SKM-1 (cell line): Measurements from ENCODE around the gene ATP10B.
"Not testable (repeated sequence)": the region's sequence is repeated elsewhere in the genome, so short reads cannot be mapped to it uniquely, and the experiment has no call there.

ENCODE experiments used
- DNase-seq: peaks from one replicate; lab custom pipeline; 2025; ENCODE audit not compliant: unreplicated experiment; lab: John Stamatoyannopoulos, UW

ATP10B gene

GRCh38 chr5:160769301-160769700 lies 82.7 kb downstream of the ATP10B start:
- no peak for DNase-seq

- no peak for DNase-seq
Observed at GRCh38 chr5:160767062-160767461, 84.9 kb downstream of the ATP10B start.

DNA sequence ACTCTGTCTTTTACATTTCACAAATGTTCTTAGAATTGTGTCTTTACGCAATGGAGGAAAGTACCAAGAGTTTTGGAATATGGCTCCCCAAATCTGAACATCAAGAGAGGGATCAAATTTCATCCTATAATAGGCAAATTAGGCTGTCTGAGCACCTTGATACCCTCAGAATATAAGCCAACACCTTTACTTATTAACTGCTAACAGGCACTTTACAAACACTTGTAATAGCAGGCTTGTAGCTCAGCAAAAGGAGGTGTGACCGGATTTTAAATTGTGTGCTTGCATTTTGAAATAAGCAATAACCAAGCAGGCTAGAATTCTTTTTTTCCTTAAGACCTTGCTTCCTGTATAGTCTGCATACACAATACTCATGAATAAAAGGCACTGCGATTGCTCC lies 92.0 kb downstream of the ATP10B start:
- no peak for DNase-seq

- no peak for DNase-seq
Observed at GRCh38 chr5:160757194-160757593, 94.8 kb downstream of the ATP10B start.

DNA sequence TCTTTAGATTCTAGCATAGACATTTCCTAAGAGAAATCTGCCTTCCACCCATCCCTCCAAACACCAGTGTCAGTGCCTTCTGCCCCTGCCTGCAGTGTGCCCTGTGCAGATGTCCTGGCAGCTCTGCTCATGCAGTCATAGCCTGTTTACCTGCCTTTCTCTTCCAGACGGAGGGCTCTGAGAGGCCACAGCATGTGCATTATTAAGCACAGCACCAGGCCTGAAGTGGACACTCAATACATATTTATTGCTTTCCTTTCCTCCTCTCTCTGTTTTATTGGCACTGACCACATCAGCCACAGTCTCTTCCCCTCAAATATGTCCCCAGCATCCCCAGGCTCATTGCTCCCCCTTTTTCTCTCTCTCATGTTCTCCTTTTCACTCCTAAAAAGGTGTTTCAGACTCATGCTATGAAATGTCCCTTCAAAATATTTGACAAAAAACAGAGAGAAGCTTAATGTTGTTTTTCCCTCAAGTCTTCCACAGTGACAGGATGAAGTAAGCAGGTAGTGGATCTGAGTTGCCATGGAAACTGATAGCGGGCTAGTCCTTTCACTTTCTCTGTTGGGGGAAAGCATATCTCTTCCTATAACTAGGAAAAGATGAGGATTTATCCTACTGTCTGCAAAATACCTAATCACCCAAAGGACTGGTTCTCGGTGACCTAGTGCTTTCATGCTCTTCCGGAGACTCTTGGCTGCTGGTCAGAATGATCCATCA lies 100.9 kb downstream of the ATP10B start:
- no peak for DNase-seq

- DNase-seq = no peak
Observed at GRCh38 chr5:160749682-160750081, 102.3 kb downstream of the ATP10B start.

DNA sequence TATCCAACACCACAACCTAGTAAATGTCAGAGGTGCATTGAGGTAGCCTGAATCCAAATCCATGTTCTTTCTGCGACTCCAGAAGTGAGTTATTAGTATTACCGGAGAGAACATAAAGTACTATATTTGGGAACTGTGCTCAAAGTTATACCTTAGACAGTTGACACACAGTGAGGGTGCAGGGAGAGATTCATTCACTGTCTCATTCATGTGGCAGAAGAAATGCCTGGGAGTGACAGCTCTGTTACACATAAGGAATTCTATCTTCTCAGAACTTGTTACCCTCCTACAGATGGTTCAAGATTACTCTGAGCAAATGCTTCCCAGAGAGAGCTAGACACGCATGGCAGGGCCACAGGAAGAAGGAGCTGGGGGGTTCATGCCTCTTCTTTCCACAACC lies 103.0 kb downstream of the ATP10B start:
- no peak for DNase-seq

DNA sequence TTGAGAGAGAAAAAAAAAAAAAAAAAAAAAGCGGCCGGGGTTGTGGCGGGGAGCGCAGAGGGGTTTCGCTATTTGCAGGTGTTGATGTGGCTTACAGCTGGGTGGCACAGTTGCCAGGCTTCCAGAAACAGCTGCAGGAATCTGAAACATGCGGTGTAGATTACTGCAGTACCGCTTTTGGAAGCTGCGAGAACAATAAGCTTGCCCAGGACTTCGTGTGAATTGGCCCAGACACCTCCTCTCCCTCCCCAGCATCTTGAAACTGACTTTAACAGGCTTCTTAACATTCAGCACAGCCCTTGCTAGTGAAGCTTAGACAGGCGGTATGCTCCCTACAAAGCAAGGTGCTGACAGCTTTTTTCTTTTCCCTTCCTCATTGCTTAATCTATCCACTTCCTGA lies 104.0 kb downstream of the ATP10B start:
- DNase-seq = no peak

GRCh38 chr5:160747559-160747958 lies 104.5 kb downstream of the ATP10B start:
- no peak for DNase-seq

DNA sequence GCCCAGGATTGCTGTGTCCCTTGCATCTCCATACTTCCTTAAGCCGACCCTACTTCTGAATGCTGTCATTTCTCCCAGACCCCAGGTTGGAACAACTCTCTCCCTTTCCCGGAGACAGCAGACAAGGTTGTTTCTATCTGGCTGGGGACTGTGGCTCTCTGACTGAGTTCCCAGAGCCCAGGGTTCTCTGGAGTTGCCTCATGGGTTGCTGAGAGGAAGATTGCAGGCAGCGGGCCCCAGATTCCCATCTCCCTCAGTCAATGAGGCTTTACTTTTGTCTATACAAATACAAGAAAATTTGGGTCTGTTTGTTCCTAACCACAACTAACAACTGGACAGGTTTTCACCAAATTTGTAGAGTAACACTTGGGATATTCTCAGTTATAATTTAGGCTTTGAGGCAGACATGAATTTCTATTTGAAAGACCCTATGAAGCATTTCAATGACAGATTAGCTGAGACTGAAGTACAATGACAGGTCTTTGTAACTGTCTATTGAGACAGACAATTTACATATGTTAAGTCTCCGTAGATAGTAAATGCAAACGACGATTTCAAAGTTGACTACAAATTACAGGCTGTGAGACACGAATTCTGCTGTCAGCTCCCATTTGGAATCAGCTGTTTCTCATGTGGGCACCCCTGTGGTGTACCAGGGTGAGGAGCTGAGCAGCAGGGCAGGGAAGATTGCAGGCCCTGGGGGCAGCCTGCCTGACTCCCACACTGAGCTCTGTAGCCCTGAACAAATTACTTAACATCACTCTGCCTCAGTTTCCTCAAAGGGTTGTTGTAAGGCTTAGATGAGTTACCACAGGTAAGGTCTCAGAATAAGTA lies 107.5 kb downstream of the ATP10B start:
- DNase-seq = no peak

- DNase-seq = no peak
Observed at GRCh38 chr5:160743027-160743426, 109.0 kb downstream of the ATP10B start.

DNA sequence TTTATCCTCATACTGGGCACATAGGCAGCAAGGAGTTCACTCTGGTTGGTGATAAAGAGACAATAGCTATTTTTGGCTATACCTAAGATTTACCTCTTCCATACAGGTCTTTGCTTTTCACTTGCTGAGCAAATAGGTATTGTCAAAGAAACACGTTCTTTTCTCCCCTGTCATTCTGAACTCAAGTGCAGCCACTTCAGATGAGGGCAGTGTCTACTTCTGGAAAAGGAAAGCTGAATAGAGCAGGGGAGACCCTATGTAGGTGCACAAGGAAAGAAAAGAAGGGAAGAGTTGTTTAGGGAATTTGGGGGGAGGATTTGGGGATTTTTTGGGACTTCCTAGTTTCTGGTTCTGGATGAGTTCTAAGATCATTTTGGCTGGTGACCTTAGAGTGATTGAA lies 109.6 kb downstream of the ATP10B start:
- DNase-seq = no peak

GRCh38 chr5:160727296-160727997 lies 124.6 kb downstream of the ATP10B start:
- DNase-seq = no peak

DNA sequence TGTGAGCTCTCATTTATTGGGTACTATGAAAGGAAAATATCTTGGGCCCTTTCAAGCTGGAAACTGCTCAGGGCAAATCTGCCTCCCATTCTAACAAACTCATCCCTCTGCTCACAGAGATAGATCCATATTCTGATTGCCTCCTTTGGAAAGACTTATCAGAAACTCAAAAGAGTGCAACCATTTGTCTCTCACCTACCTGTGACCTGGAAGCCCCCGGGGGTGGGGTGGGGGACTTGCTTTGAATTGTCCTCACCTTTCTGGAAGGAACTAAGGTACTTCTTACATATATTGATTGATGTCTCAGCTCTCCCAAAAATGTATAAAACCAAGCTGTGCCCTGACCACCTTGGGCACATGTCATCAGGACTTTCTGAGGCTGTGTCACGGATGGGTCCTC lies 125.3 kb downstream of the ATP10B start:
- no peak for DNase-seq

- DNase-seq = no peak
Observed at GRCh38 chr5:160720822-160721221, 131.2 kb downstream of the ATP10B start.

- not testable (repeated sequence) for DNase-seq
Observed at GRCh38 chr5:160715508-160715907, 136.5 kb downstream of the ATP10B start.

GRCh38 chr5:160703547-160704189 lies 148.3 kb downstream of the ATP10B start:
- DNase-seq = no peak

DNA sequence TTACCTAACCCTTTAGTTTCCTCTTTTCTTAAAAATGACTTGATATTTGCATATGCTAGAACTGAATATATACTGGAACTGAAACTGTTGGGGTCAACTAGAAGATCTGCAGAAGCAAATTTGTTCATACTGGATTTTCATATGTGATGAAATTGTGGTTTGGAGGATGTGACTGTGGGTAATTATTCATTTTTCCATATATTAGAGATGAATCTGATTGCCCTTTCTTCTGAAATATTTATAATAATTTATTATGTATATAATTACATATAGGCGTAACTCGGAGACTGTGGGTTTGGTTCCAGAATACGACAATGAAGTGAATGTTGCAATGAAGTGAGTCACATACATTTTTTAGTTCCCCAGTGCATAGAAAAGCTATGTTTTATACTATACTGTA lies 149.1 kb downstream of the ATP10B start:
- DNase-seq = peak; percentile 31

DNA sequence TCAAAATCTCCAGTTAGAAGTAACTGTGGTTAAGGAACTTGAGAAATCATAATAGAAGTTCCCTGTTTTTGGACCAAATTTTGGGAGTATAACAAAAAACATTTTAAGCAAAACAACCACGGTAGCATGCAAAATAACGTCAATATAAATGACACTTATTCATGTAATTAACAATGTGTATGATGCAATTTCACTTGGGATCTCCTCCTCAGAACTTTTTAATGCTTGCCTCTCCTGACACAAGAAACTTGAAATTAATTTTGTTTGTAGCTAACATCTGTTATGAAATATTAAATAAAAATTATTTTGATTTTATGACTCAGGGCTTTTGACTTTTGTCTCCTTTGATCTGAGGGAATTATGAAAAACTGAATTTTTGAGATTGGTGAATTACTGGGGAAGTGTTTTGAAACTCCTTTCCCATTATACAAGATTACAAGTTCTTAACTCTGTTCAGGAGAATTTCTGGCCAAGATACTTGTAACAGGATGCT lies 149.7 kb downstream of the ATP10B start:
- DNase-seq = no peak

DNA sequence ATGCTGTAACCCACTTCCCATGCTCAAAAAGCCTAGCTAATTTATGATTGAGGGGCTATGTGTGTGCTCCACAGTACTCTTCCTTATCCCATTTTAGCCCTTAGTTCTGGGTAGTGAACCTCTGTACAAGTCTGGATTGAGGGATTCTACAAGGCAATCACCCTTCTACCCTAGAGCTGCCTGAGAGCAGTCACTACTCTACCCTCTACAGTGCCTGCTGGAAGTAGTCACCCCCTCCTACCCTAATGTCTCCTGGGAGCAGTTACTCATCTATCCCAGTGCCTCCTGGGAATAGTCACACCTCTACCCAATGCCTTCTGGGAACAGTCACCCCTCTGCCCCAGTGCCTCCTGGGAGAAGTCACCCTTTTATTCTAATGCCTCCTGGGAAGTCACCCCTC lies 150.6 kb downstream of the ATP10B start:
- DNase-seq = no peak

DNA sequence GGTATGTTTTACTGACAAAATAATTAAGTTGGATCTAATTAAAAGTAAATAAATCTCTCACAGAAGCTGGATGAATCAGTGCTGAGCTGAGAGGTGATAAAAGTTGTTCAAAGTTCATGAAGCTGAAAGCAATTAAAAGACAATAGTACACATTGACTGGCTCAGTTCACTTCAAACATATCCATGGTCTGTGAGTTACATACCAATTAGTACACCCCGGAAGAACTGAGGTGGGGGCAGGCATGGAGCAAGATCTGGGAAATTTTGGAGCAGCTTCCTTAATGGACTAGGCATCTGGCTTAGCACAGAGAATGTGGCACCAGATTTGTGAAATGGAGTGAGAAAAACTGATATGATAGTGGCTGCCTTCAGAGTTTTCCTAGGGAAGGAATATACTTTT lies 152.7 kb downstream of the ATP10B start:
- DNase-seq = no peak
